Measurements from ENCODE around the gene ENC1.

DNA sequence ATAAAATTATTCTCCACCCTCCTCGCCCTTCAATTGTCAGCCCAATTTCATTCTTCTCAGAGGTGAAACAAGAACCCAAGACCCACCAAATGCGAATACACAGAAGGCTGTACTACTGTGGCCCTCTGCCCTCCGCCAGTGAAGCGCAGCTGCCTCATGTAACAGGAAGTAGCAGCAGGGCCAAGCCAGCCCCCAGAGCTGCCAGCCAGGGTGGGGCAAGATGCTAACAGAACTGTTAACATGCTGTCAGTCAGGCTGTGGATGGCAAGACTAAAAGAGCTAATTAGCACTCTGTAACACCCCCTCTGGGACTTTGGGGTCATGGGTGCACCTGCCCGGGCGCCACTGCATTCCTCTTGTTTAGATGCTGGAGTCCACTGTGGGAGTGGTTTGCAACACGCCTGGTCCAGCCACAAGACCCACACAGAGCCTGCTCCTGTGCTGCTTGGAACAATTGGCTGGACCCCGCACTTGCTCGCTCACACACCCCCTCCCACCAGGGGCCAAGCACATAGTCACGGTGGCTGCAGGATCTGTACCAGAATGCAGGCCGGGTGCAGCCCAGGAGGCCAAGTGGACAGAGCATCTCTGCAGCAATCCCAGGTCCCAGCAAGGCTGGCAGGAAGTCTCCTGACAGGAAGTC lies 30.0 kb upstream of the ENC1 start:
- TF ChIP-seq CTCF (IDR thresholded peaks at IDR 0.05), result no peak
- no peak for TF ChIP-seq POLR2A (IDR thresholded peaks at IDR 0.05)

Measured in body of pancreas (tissue), 4 donors.